Effector CD4-positive, alpha-beta T cell (primary cell): Measurements from ENCODE around the gene SERHL2.
A peak's percentile ranks its signal among the peaks of the same experiment; 100 is the strongest.
"Not testable (repeated sequence)": the region's sequence is repeated elsewhere in the genome, so short reads cannot be mapped to it uniquely, and the experiment has no call there.

ENCODE experiments used
- DNase-seq: peaks from one replicate; pipeline ENCODE4 v3.0.0-alpha.2; 2020

The SERHL2 gene

GRCh38 chr22:42575996-42576574 is 22.3 kb downstream of the SERHL2 start:
- DNase-seq: not testable (repeated sequence)

- not testable (repeated sequence) for DNase-seq
Observed at GRCh38 chr22:42577141-42577540, 23.4 kb downstream of the SERHL2 start.

GRCh38 chr22:42577623-42578240 is 24.0 kb downstream of the SERHL2 start:
- no peak for DNase-seq

GRCh38 chr22:42580040-42580439 is 26.3 kb downstream of the SERHL2 start:
- not testable (repeated sequence) for DNase-seq

- DNase-seq: not testable (repeated sequence)
Observed at GRCh38 chr22:42581194-42581761, 27.5 kb downstream of the SERHL2 start.

GRCh38 chr22:42581762-42582716 is 28.3 kb downstream of the SERHL2 start:
- DNase-seq: peak; percentile 78

GRCh38 chr22:42582987-42583386 is 29.2 kb downstream of the SERHL2 start:
- no peak for DNase-seq

- DNase-seq: no peak
Observed at GRCh38 chr22:42584364-42584940, 30.7 kb downstream of the SERHL2 start.

- DNase-seq: no peak
Observed at GRCh38 chr22:42585096-42585495, 31.3 kb downstream of the SERHL2 start.

GRCh38 chr22:42586381-42586780 is 32.6 kb downstream of the SERHL2 start:
- no peak for DNase-seq

GRCh38 chr22:42587588-42588175 is 33.9 kb downstream of the SERHL2 start:
- no peak for DNase-seq

- no peak for DNase-seq
Observed at GRCh38 chr22:42591987-42592386, 38.2 kb downstream of the SERHL2 start.

GRCh38 chr22:42595434-42595833 is 41.7 kb downstream of the SERHL2 start:
- no peak for DNase-seq

GRCh38 chr22:42596336-42596735 is 42.6 kb downstream of the SERHL2 start:
- no peak for DNase-seq

- DNase-seq: no peak
Observed at GRCh38 chr22:42596863-42597530, 43.2 kb downstream of the SERHL2 start.

- DNase-seq: no peak
Observed at GRCh38 chr22:42601879-42602465, 48.2 kb downstream of the SERHL2 start.

- no peak for DNase-seq
Observed at GRCh38 chr22:42602470-42602869, 48.7 kb downstream of the SERHL2 start.

- no peak for DNase-seq
Observed at GRCh38 chr22:42603427-42603826, 49.7 kb downstream of the SERHL2 start.

GRCh38 chr22:42604403-42604802 is 50.6 kb downstream of the SERHL2 start:
- DNase-seq: no peak

- not testable (repeated sequence) for DNase-seq
Observed at GRCh38 chr22:42607641-42608040, 53.9 kb downstream of the SERHL2 start.

GRCh38 chr22:42608136-42608822 is 54.5 kb downstream of the SERHL2 start:
- DNase-seq: no peak
